Measurements from ENCODE around the gene MYO1D.

DNA sequence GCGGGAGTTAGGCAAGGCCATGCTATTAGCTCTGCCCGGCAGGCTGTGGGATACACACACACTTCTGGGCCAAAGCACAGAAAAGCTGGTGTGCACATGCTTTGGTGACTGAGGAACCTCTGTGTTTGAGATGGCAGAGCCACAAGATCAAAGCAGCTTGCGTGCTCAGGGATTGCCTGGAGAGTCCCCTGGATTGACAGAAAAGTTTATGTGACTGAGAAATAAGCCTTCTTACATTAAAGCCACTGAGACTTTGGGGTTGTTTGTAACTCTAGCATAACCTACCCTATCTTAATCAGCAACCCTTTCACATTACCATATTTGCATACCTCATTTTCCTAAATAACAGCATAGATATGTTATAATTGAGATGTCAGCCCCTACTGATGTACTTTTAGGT lies 69.3 kb downstream of the MYO1D start:
- TF ChIP-seq TARDBP (IDR thresholded peaks at IDR 0.05) (no peak), FOXM1 (IDR thresholded peaks at IDR 0.05; ENCODE audit: borderline replicate concordance) (no peak), SUZ12 (IDR thresholded peaks at IDR 0.05) (no peak), ELF4 (IDR thresholded peaks at IDR 0.05) (no peak), FOXK2 (IDR thresholded peaks at IDR 0.05) (no peak), HDGF (IDR thresholded peaks at IDR 0.05; ENCODE audit: borderline replicate concordance) (no peak), BHLHE40 (IDR thresholded peaks at IDR 0.05; ENCODE audit: borderline replicate concordance) (no peak), ARNT (IDR thresholded peaks at IDR 0.05) (no peak), SP1 (IDR thresholded peaks at IDR 0.05) (no peak), CTBP1 (IDR thresholded peaks at IDR 0.05; ENCODE audit: borderline replicate concordance) (no peak), L3MBTL2 (conservative IDR thresholded peaks at IDR 0.05) (no peak), NFRKB (IDR thresholded peaks at IDR 0.05) (no peak)
- TF ChIP-seq, protein P1, sequence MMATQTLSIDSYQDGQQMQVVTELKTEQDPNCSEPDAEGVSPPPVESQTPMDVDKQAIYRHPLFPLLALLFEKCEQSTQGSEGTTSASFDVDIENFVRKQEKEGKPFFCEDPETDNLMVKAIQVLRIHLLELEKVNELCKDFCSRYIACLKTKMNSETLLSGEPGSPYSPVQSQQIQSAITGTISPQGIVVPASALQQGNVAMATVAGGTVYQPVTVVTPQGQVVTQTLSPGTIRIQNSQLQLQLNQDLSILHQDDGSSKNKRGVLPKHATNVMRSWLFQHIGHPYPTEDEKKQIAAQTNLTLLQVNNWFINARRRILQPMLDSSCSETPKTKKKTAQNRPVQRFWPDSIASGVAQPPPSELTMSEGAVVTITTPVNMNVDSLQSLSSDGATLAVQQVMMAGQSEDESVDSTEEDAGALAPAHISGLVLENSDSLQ (IDR thresholded peaks at IDR 0.05), result no peak
